Esophagus muscularis mucosa (tissue), 4 donors: Measurements from ENCODE around the gene BCAS3.

ENCODE experiments used
- EP300 ChIP-seq: sonication (generic); formaldehyde crosslinking; IDR thresholded peaks from one replicate; pipeline ENCODE4 v1.6.1; 2017; ENCODE audit warnings: antibody characterized with exemption
- POLR2A ChIP-seq: fragments of 450-650 bp; IDR thresholded peaks from one replicate; pipeline ENCODE4 v1.6.1; 2017; ENCODE audit warnings: antibody characterized with exemption, moderate library complexity, mild to moderate bottlenecking, low read depth
- TF ChIP-seq, protein P1 (sequence below), 3 experiments: fragments of 200-600 bp in 2 of 3; fragments of 450-650 bp in 1 of 3; sonication (generic) in 2 of 3; IDR thresholded peaks; one replicate each; pipeline ENCODE4 v1.5.1; 2017 to 2019; ENCODE audit warnings: antibody characterized with exemption in 3 of 3, mild to moderate bottlenecking in 2 of 3, moderate library complexity in 1 of 3

DNA sequence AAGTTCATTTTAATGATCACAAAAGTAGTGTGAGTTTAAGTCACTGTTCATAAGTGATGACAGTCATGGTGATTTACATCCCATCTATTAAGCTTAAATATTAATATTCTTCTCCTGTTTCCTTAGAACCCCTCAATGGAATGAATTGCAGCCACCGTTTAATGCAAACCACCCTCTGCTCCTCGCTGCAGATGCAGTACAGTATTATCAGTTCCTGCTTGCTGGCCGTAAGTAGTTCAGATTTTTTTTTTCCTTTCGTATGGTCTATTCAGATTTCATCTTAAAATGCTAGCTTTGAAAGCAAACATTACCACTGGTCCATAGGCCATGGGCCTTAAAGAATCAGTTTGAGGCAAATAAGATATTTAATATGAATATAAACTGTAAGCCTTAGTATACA is 363.0 kb downstream of the BCAS3 start:
- TF ChIP-seq POLR2A, result no peak
- TF ChIP-seq, protein P1, sequence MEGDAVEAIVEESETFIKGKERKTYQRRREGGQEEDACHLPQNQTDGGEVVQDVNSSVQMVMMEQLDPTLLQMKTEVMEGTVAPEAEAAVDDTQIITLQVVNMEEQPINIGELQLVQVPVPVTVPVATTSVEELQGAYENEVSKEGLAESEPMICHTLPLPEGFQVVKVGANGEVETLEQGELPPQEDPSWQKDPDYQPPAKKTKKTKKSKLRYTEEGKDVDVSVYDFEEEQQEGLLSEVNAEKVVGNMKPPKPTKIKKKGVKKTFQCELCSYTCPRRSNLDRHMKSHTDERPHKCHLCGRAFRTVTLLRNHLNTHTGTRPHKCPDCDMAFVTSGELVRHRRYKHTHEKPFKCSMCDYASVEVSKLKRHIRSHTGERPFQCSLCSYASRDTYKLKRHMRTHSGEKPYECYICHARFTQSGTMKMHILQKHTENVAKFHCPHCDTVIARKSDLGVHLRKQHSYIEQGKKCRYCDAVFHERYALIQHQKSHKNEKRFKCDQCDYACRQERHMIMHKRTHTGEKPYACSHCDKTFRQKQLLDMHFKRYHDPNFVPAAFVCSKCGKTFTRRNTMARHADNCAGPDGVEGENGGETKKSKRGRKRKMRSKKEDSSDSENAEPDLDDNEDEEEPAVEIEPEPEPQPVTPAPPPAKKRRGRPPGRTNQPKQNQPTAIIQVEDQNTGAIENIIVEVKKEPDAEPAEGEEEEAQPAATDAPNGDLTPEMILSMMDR (IDR thresholded peaks at IDR 0.05), result no peak
- TF ChIP-seq EP300, result no peak
